Measurements from ENCODE around the gene UTP14A. TPM values are rescaled to one million over a fixed set of nuclear protein-coding genes. Genes with fewer than 3 reads are reported as not detected.

UTP14A gene
- total and polyA plus RNA-seq, 2 of the 13 experiments (the other 11 are each of a cell fraction or from before 2014, with no cell fraction given), result 7.4 to 19.0 TPM

GRCh38 chrX:129905787-129906580 is at the start of gene UTP14A (continued):
- TF ChIP-seq ZNF770 (CRISPR knock-in tag; IDR thresholded peaks at IDR 0.05) (no peak), ZNF781 (CRISPR knock-in tag; IDR thresholded peaks at IDR 0.05; ENCODE audit: borderline replicate concordance, not compliant biosample characterization) (no peak), ZSCAN30 (CRISPR knock-in tag; IDR thresholded peaks at IDR 0.05) (no peak), ZNF788 (CRISPR knock-in tag; IDR thresholded peaks at IDR 0.05; ENCODE audit: borderline replicate concordance) (peak; percentile 47; the same call in 1 of the 2 replicates), TMF1 (CRISPR knock-in tag; IDR thresholded peaks at IDR 0.05; ENCODE audit: low read depth) (no peak), CHD4 (IDR thresholded peaks at IDR 0.05; ENCODE audit: borderline replicate concordance, low read length) (no peak), ZNF530 (CRISPR knock-in tag; IDR thresholded peaks at IDR 0.05; ENCODE audit: low read depth) (no peak), ZNF232 (CRISPR knock-in tag; IDR thresholded peaks at IDR 0.05; ENCODE audit: borderline replicate concordance) (no peak), ZNF10 (CRISPR knock-in tag; IDR thresholded peaks at IDR 0.05; ENCODE audit: borderline replicate concordance, low read depth) (no peak), PHF5A (CRISPR knock-in tag; IDR thresholded peaks at IDR 0.05; ENCODE audit: low read depth, unreplicated experiment) (no peak), ZNF136 (CRISPR knock-in tag; IDR thresholded peaks at IDR 0.05; ENCODE audit: low read depth) (no peak), TEAD2 (CRISPR knock-in tag; IDR thresholded peaks at IDR 0.05) (no peak), ZNF761 (CRISPR knock-in tag; conservative IDR thresholded peaks at IDR 0.05) (0 out of 2 replicates have a peak, but pooled peaks have one; percentile 47), ZFP1 (CRISPR knock-in tag; IDR thresholded peaks at IDR 0.05) (no peak), ZBTB20 (CRISPR knock-in tag; IDR thresholded peaks at IDR 0.05; ENCODE audit: borderline replicate concordance, low read depth) (no peak), DZIP1 (CRISPR knock-in tag; IDR thresholded peaks at IDR 0.05) (no peak), NFE2 (CRISPR knock-in tag; IDR thresholded peaks at IDR 0.05) (no peak), SNAPC2 (CRISPR knock-in tag; IDR thresholded peaks at IDR 0.05) (no peak), U2AF1 (optimal IDR thresholded peaks at IDR 0.05; ENCODE audit: low read depth, low read length) (no peak), NFIC (IDR thresholded peaks at IDR 0.05; ENCODE audit: low read length) (no peak), CEBPG (CRISPR knock-in tag; IDR thresholded peaks at IDR 0.05) (no peak), TP53 (CRISPR knock-in tag; conservative IDR thresholded peaks at IDR 0.05) (no peak)
- TF ChIP-seq, protein P1, sequence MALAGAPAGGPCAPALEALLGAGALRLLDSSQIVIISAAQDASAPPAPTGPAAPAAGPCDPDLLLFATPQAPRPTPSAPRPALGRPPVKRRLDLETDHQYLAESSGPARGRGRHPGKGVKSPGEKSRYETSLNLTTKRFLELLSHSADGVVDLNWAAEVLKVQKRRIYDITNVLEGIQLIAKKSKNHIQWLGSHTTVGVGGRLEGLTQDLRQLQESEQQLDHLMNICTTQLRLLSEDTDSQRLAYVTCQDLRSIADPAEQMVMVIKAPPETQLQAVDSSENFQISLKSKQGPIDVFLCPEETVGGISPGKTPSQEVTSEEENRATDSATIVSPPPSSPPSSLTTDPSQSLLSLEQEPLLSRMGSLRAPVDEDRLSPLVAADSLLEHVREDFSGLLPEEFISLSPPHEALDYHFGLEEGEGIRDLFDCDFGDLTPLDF (CRISPR knock-in tag; IDR thresholded peaks at IDR 0.05), result no peak
- TF ChIP-seq, protein P2, sequence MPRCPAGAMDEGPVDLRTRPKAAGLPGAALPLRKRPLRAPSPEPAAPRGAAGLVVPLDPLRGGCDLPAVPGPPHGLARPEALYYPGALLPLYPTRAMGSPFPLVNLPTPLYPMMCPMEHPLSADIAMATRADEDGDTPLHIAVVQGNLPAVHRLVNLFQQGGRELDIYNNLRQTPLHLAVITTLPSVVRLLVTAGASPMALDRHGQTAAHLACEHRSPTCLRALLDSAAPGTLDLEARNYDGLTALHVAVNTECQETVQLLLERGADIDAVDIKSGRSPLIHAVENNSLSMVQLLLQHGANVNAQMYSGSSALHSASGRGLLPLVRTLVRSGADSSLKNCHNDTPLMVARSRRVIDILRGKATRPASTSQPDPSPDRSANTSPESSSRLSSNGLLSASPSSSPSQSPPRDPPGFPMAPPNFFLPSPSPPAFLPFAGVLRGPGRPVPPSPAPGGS (CRISPR knock-in tag; IDR thresholded peaks at IDR 0.05), result 0 out of 2 replicates have a peak, but pooled peaks have one; percentile 37

Data from HepG2 (cell line).